Measurements from ENCODE around the gene CENPT.
"Not testable (repeated sequence)": the region's sequence is repeated elsewhere in the genome, so short reads cannot be mapped to it uniquely, and the experiment has no call there.

CENPT gene

GRCh38 chr16:67869653-67870052, 22.2 kb upstream of the CENPT start:
- no peak for TF ChIP-seq CTCF (conservative IDR thresholded peaks at IDR 0.05; ENCODE audit: low read depth, low read length)
- H3K4me3 ChIP-seq (ENCODE audit: low read depth, low read length) = no peak overlapping the region
- no peak for DNase-seq (ENCODE audit: low read depth)

GRCh38 chr16:67868290-67868689, 20.8 kb upstream of the CENPT start:
- TF ChIP-seq CTCF (conservative IDR thresholded peaks at IDR 0.05; ENCODE audit: low read depth, low read length) = no peak
- no peak overlapping the region for H3K4me3 ChIP-seq (ENCODE audit: low read depth, low read length)
- DNase-seq (ENCODE audit: low read depth) = no peak

- peak; percentile 57 for TF ChIP-seq CTCF (conservative IDR thresholded peaks at IDR 0.05; ENCODE audit: low read depth, low read length)
- peak; percentile 50 for DNase-seq (ENCODE audit: low read depth)
- no peak overlapping the region for H3K4me3 ChIP-seq (ENCODE audit: low read depth, low read length)
Observed at GRCh38 chr16:67865318-67865717, 17.8 kb upstream of the CENPT start.

GRCh38 chr16:67864594-67864993, 17.1 kb upstream of the CENPT start:
- H3K4me3 ChIP-seq (ENCODE audit: low read depth, low read length) = no peak overlapping the region
- TF ChIP-seq CTCF (conservative IDR thresholded peaks at IDR 0.05; ENCODE audit: low read depth, low read length) = no peak

GRCh38 chr16:67864044-67864443, 16.6 kb upstream of the CENPT start:
- not testable (repeated sequence) for DNase-seq (ENCODE audit: low read depth); H3K4me3 ChIP-seq (ENCODE audit: low read depth, low read length)

More at GRCh38 chr16:67864594-67864993, 17.1 kb upstream of the CENPT start:
- DNase-seq (ENCODE audit: low read depth) = no peak

- no peak overlapping the region for H3K4me3 ChIP-seq (ENCODE audit: low read depth, low read length)
- TF ChIP-seq CTCF (conservative IDR thresholded peaks at IDR 0.05; ENCODE audit: low read depth, low read length) = no peak
- DNase-seq (ENCODE audit: low read depth) = peak; percentile 63
Observed at GRCh38 chr16:67862623-67863583, 15.4 kb upstream of the CENPT start.

- no peak for DNase-seq (ENCODE audit: low read depth)
- no peak for TF ChIP-seq CTCF (conservative IDR thresholded peaks at IDR 0.05; ENCODE audit: low read depth, low read length)
- no peak overlapping the region for H3K4me3 ChIP-seq (ENCODE audit: low read depth, low read length)
Observed at GRCh38 chr16:67861877-67862276, 14.4 kb upstream of the CENPT start.
